HEK293 (cell line): ENCODE data around the gene MCM7.

Experiments
- ATF2 ChIP-seq: fragments of 450-650 bp; formaldehyde crosslinking; IDR thresholded peaks from 2 replicates; pipeline ENCODE4 v1.5.1; 2016; ENCODE audit warnings: missing biosample characterization, missing genetic modification characterization, low read depth
- BCL11B ChIP-seq: fragments of 450-650 bp; formaldehyde crosslinking; IDR thresholded peaks from 2 replicates; pipeline ENCODE4 v1.5.1; 2016; ENCODE audit warnings: low read depth, missing biosample characterization, missing genetic modification characterization
- FEZF1 ChIP-seq: fragments of 450-650 bp; formaldehyde crosslinking; IDR thresholded peaks from 2 replicates; pipeline ENCODE4 v1.5.1; 2016; ENCODE audit warnings: missing biosample characterization, missing genetic modification characterization
- GFI1B ChIP-seq: fragments of 450-650 bp; formaldehyde crosslinking; IDR thresholded peaks from 2 replicates; pipeline ENCODE4 v1.5.1; 2016; ENCODE audit warnings: missing biosample characterization, missing genetic modification characterization
- GLI4 ChIP-seq: fragments of 450-650 bp; formaldehyde crosslinking; IDR thresholded peaks from 2 replicates; pipeline ENCODE4 v1.5.1; 2016; ENCODE audit warnings: missing biosample characterization, missing genetic modification characterization
- INSM2 ChIP-seq: fragments of 450-650 bp; formaldehyde crosslinking; IDR thresholded peaks from 2 replicates; pipeline ENCODE4 v1.5.1; 2016; ENCODE audit warnings: missing biosample characterization, missing genetic modification characterization
- PRDM6 ChIP-seq: fragments of 450-650 bp; formaldehyde crosslinking; IDR thresholded peaks from 2 replicates; pipeline ENCODE4 v1.5.1; 2017; ENCODE audit warnings: missing biosample characterization, missing genetic modification characterization
- SCRT1 ChIP-seq: fragments of 450-650 bp; formaldehyde crosslinking; IDR thresholded peaks from 2 replicates; pipeline ENCODE4 v1.5.1; 2016; ENCODE audit warnings: missing biosample characterization, missing genetic modification characterization, borderline replicate concordance
- SP7 ChIP-seq: fragments of 450-650 bp; formaldehyde crosslinking; IDR thresholded peaks from 2 replicates; pipeline ENCODE4 v1.5.1; 2016; ENCODE audit warnings: missing biosample characterization, missing genetic modification characterization
- ZIC2 ChIP-seq: fragments of 450-650 bp; formaldehyde crosslinking; IDR thresholded peaks from 2 replicates; pipeline ENCODE4 v1.5.1; 2016; ENCODE audit warnings: missing biosample characterization, missing genetic modification characterization
- ZNF146 ChIP-seq: fragments of 450-650 bp; formaldehyde crosslinking; IDR thresholded peaks from 2 replicates; pipeline ENCODE4 v1.5.1; 2016; ENCODE audit warnings: missing biosample characterization, missing genetic modification characterization
- ZNF16 ChIP-seq: fragments of 450-650 bp; formaldehyde crosslinking; IDR thresholded peaks from 2 replicates; pipeline ENCODE4 v1.5.1; 2016; ENCODE audit warnings: low read depth, missing biosample characterization, missing genetic modification characterization
- ZNF184 ChIP-seq: fragments of 450-650 bp; IDR thresholded peaks from 2 replicates; pipeline ENCODE4 v1.5.1; 2018; ENCODE audit warnings: missing biosample characterization, mild to moderate bottlenecking, missing genetic modification characterization
- ZNF214 ChIP-seq: fragments of 450-650 bp; formaldehyde crosslinking; IDR thresholded peaks from 2 replicates; pipeline ENCODE4 v1.5.1; 2017; ENCODE audit warnings: missing biosample characterization, mild to moderate bottlenecking, missing genetic modification characterization, borderline replicate concordance
- ZNF266 ChIP-seq: fragments of 450-650 bp; formaldehyde crosslinking; IDR thresholded peaks from 2 replicates; pipeline ENCODE4 v1.5.1; 2016; ENCODE audit warnings: missing biosample characterization, missing genetic modification characterization, low read depth
- ZNF280C ChIP-seq: fragments of 450-650 bp; formaldehyde crosslinking; IDR thresholded peaks from 2 replicates; pipeline ENCODE4 v1.5.1; 2016; ENCODE audit warnings: missing biosample characterization, missing genetic modification characterization
- ZNF292 ChIP-seq: fragments of 450-650 bp; formaldehyde crosslinking; IDR thresholded peaks from 2 replicates; pipeline ENCODE4 v1.5.1; 2016; ENCODE audit warnings: low read depth, missing biosample characterization, missing genetic modification characterization, borderline replicate concordance
- ZNF311 ChIP-seq: fragments of 450-650 bp; formaldehyde crosslinking; IDR thresholded peaks from 2 replicates; pipeline ENCODE4 v1.5.1; 2017; ENCODE audit warnings: missing biosample characterization, missing genetic modification characterization, borderline replicate concordance
- ZNF350 ChIP-seq: fragments of 450-650 bp; formaldehyde crosslinking; IDR thresholded peaks from 2 replicates; pipeline ENCODE4 v1.5.0; 2017; ENCODE audit warnings: missing biosample characterization, mild to moderate bottlenecking, missing genetic modification characterization
- ZNF426 ChIP-seq: fragments of 450-650 bp; formaldehyde crosslinking; IDR thresholded peaks from 2 replicates; pipeline ENCODE4 v1.5.1; 2017; ENCODE audit warnings: missing biosample characterization, missing genetic modification characterization, mild to moderate bottlenecking, inconsistent platforms, moderate library complexity
- ZNF473 ChIP-seq: fragments of 450-650 bp; formaldehyde crosslinking; IDR thresholded peaks from 2 replicates; pipeline ENCODE4 v1.5.1; 2017; ENCODE audit warnings: missing biosample characterization, missing genetic modification characterization
- ZNF514 ChIP-seq: fragments of 450-650 bp; formaldehyde crosslinking; IDR thresholded peaks from 2 replicates; pipeline ENCODE4 v1.5.1; 2016; ENCODE audit warnings: missing biosample characterization, missing genetic modification characterization
- ZNF521 ChIP-seq: fragments of 450-650 bp; formaldehyde crosslinking; IDR thresholded peaks from 2 replicates; pipeline ENCODE4 v1.5.1; 2017; ENCODE audit warnings: missing biosample characterization, mild to moderate bottlenecking, missing genetic modification characterization
- ZNF529 ChIP-seq: fragments of 450-650 bp; formaldehyde crosslinking; IDR thresholded peaks from 2 replicates; pipeline ENCODE4 v1.5.1; 2017; ENCODE audit warnings: missing genetic modification characterization, missing biosample characterization; ENCODE audit not compliant: insufficient replicate concordance
- ZNF658 ChIP-seq: fragments of 450-650 bp; formaldehyde crosslinking; IDR thresholded peaks from 2 replicates; pipeline ENCODE4; 2016; ENCODE audit warnings: missing biosample characterization, missing genetic modification characterization
- ZNF777 ChIP-seq: fragments of 450-650 bp; formaldehyde crosslinking; IDR thresholded peaks from 2 replicates; pipeline ENCODE4 v1.5.1; 2017; ENCODE audit warnings: missing biosample characterization, missing genetic modification characterization, borderline replicate concordance
- ZSCAN5A ChIP-seq: fragments of 450-650 bp; formaldehyde crosslinking; IDR thresholded peaks from 2 replicates; pipeline ENCODE4 v1.5.1; 2016; ENCODE audit warnings: missing biosample characterization, missing genetic modification characterization

MCM7 gene

GRCh38 chr7:100081535-100082102 lies 19.6 kb downstream of the MCM7 start, which contains the start of gene ZNF3 (continued):
- TF ChIP-seq PRDM6 (tag by site-specific recombination) (no peak), ATF2 (tag by site-specific recombination) (no peak), INSM2 (no peak; the same call in 1 of the 2 replicates), ZNF514 (no peak), SP7 (tag by site-specific recombination) (peak; percentile 92), ZNF426 (tag by site-specific recombination) (no peak), ZNF658 (tag by site-specific recombination) (no peak), ZNF184 (tag by site-specific recombination) (peak; percentile 36; the same call in 1 of the 2 replicates), ZNF521 (tag by site-specific recombination) (no peak), GFI1B (tag by site-specific recombination) (no peak), ZNF350 (tag by site-specific recombination) (no peak), ZNF473 (tag by site-specific recombination) (no peak), ZNF280C (tag by site-specific recombination) (no peak), ZNF266 (tag by site-specific recombination) (no peak), ZNF214 (tag by site-specific recombination) (no peak), ZSCAN5A (tag by site-specific recombination) (no peak; the same call in 1 of the 2 replicates), ZNF16 (tag by site-specific recombination) (no peak), ZNF777 (tag by site-specific recombination) (no peak), ZIC2 (peak; percentile 88), ZNF311 (tag by site-specific recombination) (no peak), SCRT1 (tag by site-specific recombination) (no peak), ZNF529 (tag by site-specific recombination) (no peak), BCL11B (peak; percentile 81; the same call in 1 of the 2 replicates), GLI4 (tag by site-specific recombination) (peak; percentile 80; the same call in 1 of the 2 replicates), ZNF292 (no peak), ZNF146 (tag by site-specific recombination) (no peak), FEZF1 (tag by site-specific recombination) (0 out of 2 replicates have a peak, but pooled peaks have one; percentile 14)
